ENCODE results near the gene COL9A1.

Gene COL9A1

DNA sequence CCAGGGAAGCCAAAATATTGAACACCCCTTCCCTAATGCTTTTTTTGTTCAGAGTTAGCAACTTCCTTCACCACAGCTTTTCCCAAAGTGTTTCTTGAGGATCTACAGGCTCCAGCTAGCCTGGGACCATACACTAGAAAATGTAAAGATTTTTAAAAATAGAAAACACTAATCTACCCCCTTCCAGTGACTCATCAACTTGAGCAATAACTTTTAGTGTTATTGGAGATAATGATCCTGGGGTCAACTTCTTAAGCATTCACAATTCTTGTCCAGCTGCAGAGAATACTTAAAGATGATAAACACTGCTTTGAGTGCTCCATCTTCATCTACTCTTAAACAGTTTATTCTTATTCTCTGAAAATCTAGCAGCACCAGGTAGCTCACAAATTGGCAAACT is 131.6 kb downstream of the COL9A1 start:
- DNase-seq (ENCODE audit: low spot score) = no peak

DNA sequence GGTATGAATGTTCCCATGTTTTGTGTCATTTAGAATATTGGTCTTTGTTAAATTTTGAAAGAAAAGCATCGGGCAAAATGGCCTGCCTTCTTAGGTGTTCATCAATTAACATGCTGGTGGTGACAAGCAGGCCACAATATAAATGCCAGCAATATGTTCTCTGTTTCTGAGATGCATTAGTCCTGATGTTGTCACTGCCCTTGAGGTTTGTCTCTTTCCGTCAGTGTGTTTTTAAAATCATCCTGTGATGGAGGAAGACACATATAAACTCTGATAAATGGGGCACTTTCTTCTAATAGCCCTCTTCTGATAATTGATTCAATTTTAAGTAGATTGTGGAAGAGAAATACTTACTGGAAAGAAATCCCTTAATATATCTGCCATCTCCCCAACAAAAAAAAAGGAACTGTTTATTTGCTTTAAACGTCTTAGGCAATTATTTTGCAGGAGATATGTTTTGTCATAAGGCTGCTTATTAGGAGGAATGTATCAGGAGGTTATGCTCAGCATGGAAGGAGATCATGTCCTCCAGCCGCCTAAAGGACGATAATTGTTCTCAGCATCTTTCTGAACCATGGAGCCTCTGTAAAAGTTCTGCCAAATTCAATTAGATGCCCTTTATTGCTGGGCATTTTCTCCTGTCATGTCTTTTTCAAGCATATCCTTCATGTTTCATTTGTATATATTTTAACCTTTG is 134.1 kb downstream of the COL9A1 start:
- DNase-seq (ENCODE audit: low spot score) = no peak
